ENCODE measurements around the gene NFIC.

DNA sequence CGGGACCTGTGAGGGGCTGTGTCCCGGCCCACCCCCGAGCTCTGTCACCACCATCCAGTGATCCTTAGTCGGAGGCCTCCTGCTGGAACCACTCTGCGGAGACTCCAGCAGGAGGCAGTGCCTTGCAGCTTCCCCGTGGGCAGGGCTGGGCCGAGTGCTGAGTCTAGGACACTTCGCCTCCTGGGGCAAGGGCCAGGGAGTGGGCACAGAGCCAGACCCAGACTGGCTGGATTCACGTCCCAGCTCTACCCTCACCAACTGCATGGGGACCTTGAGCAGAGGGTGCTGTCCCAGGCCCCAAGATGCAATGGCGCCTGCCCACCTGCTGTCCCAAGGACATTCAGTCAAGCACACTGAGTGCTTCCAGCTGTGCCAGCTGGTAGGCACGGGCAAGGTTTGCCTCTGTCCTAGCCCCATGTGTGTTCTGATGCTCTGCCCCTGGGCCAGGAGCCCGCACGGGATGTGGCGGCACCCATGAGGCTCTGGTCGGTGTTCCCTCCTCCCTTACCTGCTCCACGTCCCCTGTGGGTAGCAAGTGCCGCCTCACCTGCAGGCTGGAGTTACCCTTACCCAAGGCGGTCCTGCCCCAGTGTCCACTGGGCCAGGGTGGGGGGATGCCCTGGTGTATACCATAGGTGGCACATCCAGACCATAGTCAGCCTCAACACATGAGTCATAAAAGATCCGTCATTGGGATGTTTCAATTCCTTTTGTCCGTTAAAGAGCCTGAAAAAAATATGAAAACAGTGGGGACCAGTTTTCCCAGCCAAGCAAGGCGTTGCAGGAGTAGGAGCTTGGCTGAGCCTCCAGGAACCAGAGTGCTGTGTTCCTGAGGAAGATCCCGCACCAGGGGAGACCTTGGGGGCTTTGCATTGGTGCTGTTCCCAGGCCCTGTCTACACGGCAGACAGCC lies 147.1 kb downstream of the NFIC start:
- no peak for TF ChIP-seq NFIC (IDR thresholded peaks at IDR 0.05)
- TF ChIP-seq, protein P1, sequence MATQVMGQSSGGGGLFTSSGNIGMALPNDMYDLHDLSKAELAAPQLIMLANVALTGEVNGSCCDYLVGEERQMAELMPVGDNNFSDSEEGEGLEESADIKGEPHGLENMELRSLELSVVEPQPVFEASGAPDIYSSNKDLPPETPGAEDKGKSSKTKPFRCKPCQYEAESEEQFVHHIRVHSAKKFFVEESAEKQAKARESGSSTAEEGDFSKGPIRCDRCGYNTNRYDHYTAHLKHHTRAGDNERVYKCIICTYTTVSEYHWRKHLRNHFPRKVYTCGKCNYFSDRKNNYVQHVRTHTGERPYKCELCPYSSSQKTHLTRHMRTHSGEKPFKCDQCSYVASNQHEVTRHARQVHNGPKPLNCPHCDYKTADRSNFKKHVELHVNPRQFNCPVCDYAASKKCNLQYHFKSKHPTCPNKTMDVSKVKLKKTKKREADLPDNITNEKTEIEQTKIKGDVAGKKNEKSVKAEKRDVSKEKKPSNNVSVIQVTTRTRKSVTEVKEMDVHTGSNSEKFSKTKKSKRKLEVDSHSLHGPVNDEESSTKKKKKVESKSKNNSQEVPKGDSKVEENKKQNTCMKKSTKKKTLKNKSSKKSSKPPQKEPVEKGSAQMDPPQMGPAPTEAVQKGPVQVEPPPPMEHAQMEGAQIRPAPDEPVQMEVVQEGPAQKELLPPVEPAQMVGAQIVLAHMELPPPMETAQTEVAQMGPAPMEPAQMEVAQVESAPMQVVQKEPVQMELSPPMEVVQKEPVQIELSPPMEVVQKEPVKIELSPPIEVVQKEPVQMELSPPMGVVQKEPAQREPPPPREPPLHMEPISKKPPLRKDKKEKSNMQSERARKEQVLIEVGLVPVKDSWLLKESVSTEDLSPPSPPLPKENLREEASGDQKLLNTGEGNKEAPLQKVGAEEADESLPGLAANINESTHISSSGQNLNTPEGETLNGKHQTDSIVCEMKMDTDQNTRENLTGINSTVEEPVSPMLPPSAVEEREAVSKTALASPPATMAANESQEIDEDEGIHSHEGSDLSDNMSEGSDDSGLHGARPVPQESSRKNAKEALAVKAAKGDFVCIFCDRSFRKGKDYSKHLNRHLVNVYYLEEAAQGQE (IDR thresholded peaks at IDR 0.05; ENCODE audit: low read depth), result no peak
- TF ChIP-seq FOXM1 (IDR thresholded peaks at IDR 0.05; ENCODE audit: borderline replicate concordance, low read depth), result no peak
- TF ChIP-seq, protein P2, sequence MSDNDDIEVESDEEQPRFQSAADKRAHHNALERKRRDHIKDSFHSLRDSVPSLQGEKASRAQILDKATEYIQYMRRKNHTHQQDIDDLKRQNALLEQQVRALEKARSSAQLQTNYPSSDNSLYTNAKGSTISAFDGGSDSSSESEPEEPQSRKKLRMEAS (IDR thresholded peaks at IDR 0.05), result no peak
- TF ChIP-seq CREB1 (IDR thresholded peaks at IDR 0.05; ENCODE audit: low read depth), result no peak
- no peak for TF ChIP-seq RAD21 (IDR thresholded peaks at IDR 0.05; ENCODE audit: low read depth)
- no peak for TF ChIP-seq CEBPB (IDR thresholded peaks at IDR 0.05)
- TF ChIP-seq EP300 (IDR thresholded peaks at IDR 0.05; ENCODE audit: borderline replicate concordance), result no peak
- TF ChIP-seq TCF12 (IDR thresholded peaks at IDR 0.05; ENCODE audit: low read depth), result no peak
- TF ChIP-seq ZBTB7A (IDR thresholded peaks at IDR 0.05; ENCODE audit: low read depth), result no peak

Measured in Ishikawa (cell line).